Mesothelial cell of epicardium (in vitro differentiated cells): ENCODE measurements around the gene CASP3. TPM values are rescaled to one million over a fixed set of nuclear protein-coding genes. Genes with fewer than 3 reads are reported as not detected.

Experiments
- DNase-seq, 2 experiments: peaks; one replicate each; pipeline ENCODE4 v3.0.0; 2021; ENCODE audit warnings: low spot score in 2 of 2; ENCODE audit not compliant: unreplicated experiment in 2 of 2
- H3K27ac Mint-ChIP-seq: 2 replicates; pipeline ENCODE4 v1.8.0; 2021; ENCODE audit warnings: mixed read lengths
- H3K27me3 Mint-ChIP-seq: 2 replicates; pipeline ENCODE4 v1.8.0; 2021; ENCODE audit warnings: low read depth, mixed read lengths
- H3K36me3 Mint-ChIP-seq: 2 replicates; pipeline ENCODE4 v1.8.0; 2021; ENCODE audit warnings: mixed read lengths
- H3K4me1 Mint-ChIP-seq: 2 replicates; pipeline ENCODE4 v1.8.0; 2021; ENCODE audit warnings: mixed read lengths
- H3K4me3 Mint-ChIP-seq: 2 replicates; pipeline ENCODE4 v1.8.0; 2021; ENCODE audit warnings: mild to moderate bottlenecking, moderate library complexity, mixed read lengths
- H3K9me3 Mint-ChIP-seq: 2 replicates; pipeline ENCODE4 v1.8.0; 2021; ENCODE audit warnings: mixed read lengths
- CTCF ChIP-seq: fragments of 200-600 bp; sonication (generic); IDR thresholded peaks from one replicate; pipeline ENCODE4 v1.5.0; 2021; ENCODE audit warnings: antibody characterized with exemption; ENCODE audit not compliant: unreplicated experiment
- total RNA-seq: library from RNA; stranded (reverse); gene quantifications from 3 replicates; pipeline ENCODE4 v1.2.1, GENCODE V29; 2021

CASP3 gene
- total RNA-seq, 1 donor from 2014 or later, result 21.0 TPM

GRCh38 chr4:184587221-184587620 lies 62.0 kb downstream of the CASP3 start:
- no peaks in the 10 kb centered on the region for H3K4me1 Mint-ChIP-seq
- H3K27me3 Mint-ChIP-seq, result no peaks in the 10 kb centered on the region
- TF ChIP-seq CTCF, result no peak
- no peaks in the 10 kb centered on the region for H3K36me3 Mint-ChIP-seq
- peaks cover under 1% of the 10 kb centered on the region for H3K9me3 Mint-ChIP-seq
- no peak overlapping the region for H3K4me3 Mint-ChIP-seq
- DNase-seq, result no peak
- H3K27ac Mint-ChIP-seq, result no peak overlapping the region

DNA sequence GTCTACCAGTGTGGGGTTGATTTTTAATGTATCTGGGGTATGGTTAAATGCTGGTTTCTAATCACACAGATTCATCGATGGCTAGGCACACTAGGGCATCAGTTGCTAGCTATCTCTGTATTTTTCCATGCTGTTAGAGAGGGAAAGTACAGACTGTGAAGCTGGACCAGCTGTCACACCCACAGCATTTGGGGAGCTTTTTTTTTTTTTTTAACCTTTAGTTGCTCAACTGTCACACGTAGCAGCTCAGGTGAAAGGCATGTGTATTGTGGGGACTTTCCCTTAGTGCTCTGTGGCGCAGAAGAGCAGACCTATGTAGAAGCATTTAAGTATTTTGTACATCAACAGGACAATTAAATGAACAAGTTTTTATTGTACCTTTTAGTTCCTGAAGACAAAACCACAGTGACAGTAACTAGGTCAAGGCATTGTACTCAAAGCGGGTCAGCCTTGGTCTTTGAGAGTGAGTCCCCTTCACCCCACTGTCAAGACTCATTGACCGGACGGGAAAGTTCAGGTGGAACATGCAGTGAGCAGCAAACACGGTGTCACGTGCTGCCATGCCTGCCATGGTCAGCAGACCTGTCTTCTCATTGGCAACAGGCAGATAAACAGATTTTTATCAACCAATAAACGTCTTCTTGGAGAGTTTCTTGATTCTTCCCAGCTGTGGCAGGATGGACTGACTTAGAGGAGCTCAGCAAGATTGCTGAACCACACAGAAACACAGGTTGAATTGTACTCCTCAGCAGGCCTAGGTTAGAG lies 65.3 kb downstream of the CASP3 start:
- no peak overlapping the region for H3K27ac Mint-ChIP-seq
- no peak overlapping the region for H3K4me3 Mint-ChIP-seq
- peaks cover 20% of the 10 kb centered on the region for H3K9me3 Mint-ChIP-seq
- no peak for TF ChIP-seq CTCF
- no peaks in the 10 kb centered on the region for H3K27me3 Mint-ChIP-seq
- H3K4me1 Mint-ChIP-seq, result no peaks in the 10 kb centered on the region
- H3K36me3 Mint-ChIP-seq, result no peaks in the 10 kb centered on the region
- DNase-seq, result no peak

Other genes with a start within 250 kb of the CASP3 start
- 15.8 to 18.1 TPM (median 16.7 TPM) in 3 replicates for gene IRF2, start 174.9 kb downstream of the CASP3 start, total RNA-seq
- gene PRIMPOL, start 291 bp upstream of the CASP3 start, total RNA-seq, result 20.7 to 22.3 TPM (median 20.9 TPM) in 3 replicates
- 19.1 to 25.4 TPM (median 21.5 TPM) in 3 replicates for gene CENPU, start 84.6 kb upstream of the CASP3 start, total RNA-seq
- gene ACSL1, start 176.5 kb upstream of the CASP3 start, total RNA-seq, result 18.0 to 20.9 TPM (median 19.2 TPM) in 3 replicates